ENCODE data around the gene ETV4. TPM values are rescaled to one million over a fixed set of nuclear protein-coding genes. Genes with fewer than 3 reads are reported as not detected.

ETV4 gene
- total RNA-seq, 6 experiments from 2014 or later = 4.7 to 6.9 (median 5.8) TPM

GRCh38 chr17:43588121-43588520 lies 42.0 kb upstream of the ETV4 start:
- Mint-ChIP-seq H3K27me3 (ENCODE audit: insufficient read depth) (no peaks in the 10 kb centered on the region; the same call in 1 of the 2 replicates), H3K4me1 (ENCODE audit: low read depth) (peaks cover 63% of the 10 kb centered on the region), H3K27ac (no peak overlapping the region), H3K36me3 (ENCODE audit: low read depth) (no peaks in the 10 kb centered on the region), H3K4me3 (no peak overlapping the region), H3K9me3 (no peaks in the 10 kb centered on the region)
- no peak for DNase-seq
- no peak for TF ChIP-seq CTCF (IDR thresholded peaks at IDR 0.05)

- Mint-ChIP-seq H3K9me3 (no peaks in the 10 kb centered on the region), H3K27me3 (ENCODE audit: insufficient read depth) (no peaks in the 10 kb centered on the region; the same call in 1 of the 2 replicates), H3K4me3 (no peak overlapping the region), H3K36me3 (ENCODE audit: low read depth) (no peaks in the 10 kb centered on the region), H3K4me1 (ENCODE audit: low read depth) (peaks cover 61% of the 10 kb centered on the region), H3K27ac (no peak overlapping the region)
- TF ChIP-seq CTCF (IDR thresholded peaks at IDR 0.05) = no peak
- no peak for DNase-seq
Observed at GRCh38 chr17:43587647-43588046, 41.5 kb upstream of the ETV4 start.

- H3K9me3 Mint-ChIP-seq = no peaks in the 10 kb centered on the region
- H3K27ac Mint-ChIP-seq = no peak overlapping the region
- H3K4me3 Mint-ChIP-seq = no peak overlapping the region
- no peaks in the 10 kb centered on the region for H3K36me3 Mint-ChIP-seq (ENCODE audit: low read depth)
- TF ChIP-seq CTCF (IDR thresholded peaks at IDR 0.05) = no peak
- H3K4me1 Mint-ChIP-seq (ENCODE audit: low read depth) = peaks cover 60% of the 10 kb centered on the region
- DNase-seq = peak; percentile 44
- H3K27me3 Mint-ChIP-seq (ENCODE audit: insufficient read depth) = no peaks in the 10 kb centered on the region; the same call in none of the 2 replicates
Observed at GRCh38 chr17:43584666-43585102, 38.5 kb upstream of the ETV4 start.

- Mint-ChIP-seq H3K4me1 (ENCODE audit: low read depth) (peaks cover 67% of the 10 kb centered on the region), H3K9me3 (no peaks in the 10 kb centered on the region), H3K36me3 (ENCODE audit: low read depth) (no peaks in the 10 kb centered on the region), H3K27me3 (ENCODE audit: insufficient read depth) (no peaks in the 10 kb centered on the region; the same call in none of the 2 replicates), H3K27ac (no peak overlapping the region), H3K4me3 (no peak overlapping the region)
- TF ChIP-seq CTCF (IDR thresholded peaks at IDR 0.05) = no peak
- no peak for DNase-seq
Observed at GRCh38 chr17:43583332-43583731, 37.2 kb upstream of the ETV4 start.

- Mint-ChIP-seq H3K36me3 (ENCODE audit: low read depth) (no peaks in the 10 kb centered on the region), H3K9me3 (no peaks in the 10 kb centered on the region), H3K27me3 (ENCODE audit: insufficient read depth) (no peaks in the 10 kb centered on the region; the same call in none of the 2 replicates), H3K4me1 (ENCODE audit: low read depth) (peaks cover 64% of the 10 kb centered on the region), H3K27ac (no peak overlapping the region), H3K4me3 (no peak overlapping the region)
- no peak for DNase-seq
- no peak for TF ChIP-seq CTCF (IDR thresholded peaks at IDR 0.05)
Observed at GRCh38 chr17:43581613-43582012, 35.5 kb upstream of the ETV4 start.

- no peak for DNase-seq
- Mint-ChIP-seq H3K27me3 (ENCODE audit: insufficient read depth) (no peaks in the 10 kb centered on the region; the same call in none of the 2 replicates), H3K27ac (no peak overlapping the region), H3K9me3 (no peaks in the 10 kb centered on the region), H3K4me3 (no peak overlapping the region), H3K4me1 (ENCODE audit: low read depth) (peaks cover 67% of the 10 kb centered on the region), H3K36me3 (ENCODE audit: low read depth) (no peaks in the 10 kb centered on the region)
- TF ChIP-seq CTCF (IDR thresholded peaks at IDR 0.05) = no peak
Observed at GRCh38 chr17:43581130-43581529, 35.0 kb upstream of the ETV4 start.

All from HFFc6 (cell line).